Measurements from ENCODE around the gene PITX1.

PITX1 gene

GRCh38 chr5:135064235-135064570 is 30.2 kb upstream of the PITX1 start:
- Histone ChIP-seq H2BK12ac (ENCODE audit: low read length in 2 of 2) (no peak overlapping the region), H3K36me3 (ENCODE audit: control insufficient read depth in 1 of 2, insufficient read depth in 2 of 2, low read depth in 1 of 2, low read length in 2 of 2) (no peaks in the 10 kb centered on the region), H3K14ac (ENCODE audit: low read length in 2 of 2) (peak overlapping the region in 1 of 2 experiments; percentile 2), H3K4me1 (ENCODE audit: control insufficient read depth, insufficient read depth, low read depth, low read length) (no peaks in the 10 kb centered on the region), H3K79me1 (replicated peaks; ENCODE audit: low read length, poor library complexity, severe bottlenecking) (no peaks in the 10 kb centered on the region), H3K4ac (ENCODE audit: low read depth in 1 of 2, low read length in 2 of 2) (no peak overlapping the region), H3K23ac (ENCODE audit: low read length in 2 of 2) (no peak overlapping the region), H3K9ac (ENCODE audit: low read length) (no peak overlapping the region), H3K18ac (ENCODE audit: low read depth in 1 of 2, low read length in 2 of 2) (no peak overlapping the region), H3K27me3 (ENCODE audit: control insufficient read depth in 1 of 2, insufficient read depth in 1 of 2, low read length in 2 of 2) (peaks cover 66 to 77% of the 10 kb centered on the region in 2 experiments), H2AK5ac (ENCODE audit: low read length, severe bottlenecking) (no peak overlapping the region), H2AFZ (ENCODE audit: low read depth, low read length) (no peak overlapping the region), H2BK5ac (ENCODE audit: low read depth, low read length, poor library complexity, severe bottlenecking) (no peak overlapping the region), H3K4me2 (ENCODE audit: low read length, poor library complexity, severe bottlenecking) (no peak overlapping the region), H3K9me3 (ENCODE audit: control insufficient read depth, low read length) (no peaks in the 10 kb centered on the region), H2BK120ac (ENCODE audit: low read depth, low read length) (no peak overlapping the region), H2BK15ac (ENCODE audit: low read depth, poor library complexity, severe bottlenecking) (no peak overlapping the region), H3K4me3 (ENCODE audit: insufficient read depth in 1 of 2, low read depth in 1 of 2, low read length in 2 of 2) (no peak overlapping the region), H4K8ac (ENCODE audit: low read length) (no peak overlapping the region), H4K91ac (ENCODE audit: low read length) (no peak overlapping the region), H3K27ac (ENCODE audit: low read length, poor library complexity, severe bottlenecking) (no peak overlapping the region)
- DNase-seq: no peak
- WGBS: 77% methylated on average over 4 of the region's 4 CpGs

GRCh38 chr5:135063511-135064234 is 29.6 kb upstream of the PITX1 start:
- Histone ChIP-seq H3K9ac (ENCODE audit: low read length) (no peak overlapping the region), H3K14ac (ENCODE audit: low read length in 2 of 2) (no peak overlapping the region), H3K27me3 (ENCODE audit: control insufficient read depth in 1 of 2, insufficient read depth in 1 of 2, low read length in 2 of 2) (peaks cover 66 to 77% of the 10 kb centered on the region in 2 experiments), H3K4me3 (ENCODE audit: insufficient read depth in 1 of 2, low read depth in 1 of 2, low read length in 2 of 2) (no peak overlapping the region), H4K8ac (ENCODE audit: low read length) (no peak overlapping the region), H3K23ac (ENCODE audit: low read length in 2 of 2) (no peak overlapping the region), H3K36me3 (ENCODE audit: control insufficient read depth in 1 of 2, insufficient read depth in 2 of 2, low read depth in 1 of 2, low read length in 2 of 2) (no peaks in the 10 kb centered on the region), H4K91ac (ENCODE audit: low read length) (no peak overlapping the region), H3K79me1 (replicated peaks; ENCODE audit: low read length, poor library complexity, severe bottlenecking) (no peaks in the 10 kb centered on the region), H3K4me1 (ENCODE audit: control insufficient read depth, insufficient read depth, low read depth, low read length) (no peaks in the 10 kb centered on the region), H2BK15ac (ENCODE audit: low read depth, poor library complexity, severe bottlenecking) (no peak overlapping the region), H2AK5ac (ENCODE audit: low read length, severe bottlenecking) (no peak overlapping the region), H3K27ac (ENCODE audit: low read length, poor library complexity, severe bottlenecking) (no peak overlapping the region), H3K4me2 (ENCODE audit: low read length, poor library complexity, severe bottlenecking) (no peak overlapping the region), H3K4ac (ENCODE audit: low read depth in 1 of 2, low read length in 2 of 2) (no peak overlapping the region), H2AFZ (ENCODE audit: low read depth, low read length) (no peak overlapping the region), H2BK5ac (ENCODE audit: low read depth, low read length, poor library complexity, severe bottlenecking) (no peak overlapping the region), H3K18ac (ENCODE audit: low read depth in 1 of 2, low read length in 2 of 2) (no peak overlapping the region), H2BK120ac (ENCODE audit: low read depth, low read length) (no peak overlapping the region), H3K9me3 (ENCODE audit: control insufficient read depth, low read length) (no peaks in the 10 kb centered on the region), H2BK12ac (ENCODE audit: low read length in 2 of 2) (no peak overlapping the region)
- no peak for DNase-seq
- WGBS: 69% methylated on average over 14 of the region's 14 CpGs

GRCh38 chr5:135063056-135063445 is 29.0 kb upstream of the PITX1 start:
- no peak overlapping the region for H3K4ac ChIP-seq (ENCODE audit: low read depth in 1 of 2, low read length in 2 of 2)
- no peak overlapping the region for H3K9ac ChIP-seq (ENCODE audit: low read length)
- H3K27me3 ChIP-seq (ENCODE audit: control insufficient read depth in 1 of 2, insufficient read depth in 1 of 2, low read length in 2 of 2): peaks cover 71 to 81% of the 10 kb centered on the region in 2 experiments
- no peak overlapping the region for H3K14ac ChIP-seq (ENCODE audit: low read length in 2 of 2)
- no peak overlapping the region for H2BK12ac ChIP-seq (ENCODE audit: low read length in 2 of 2)
- no peak overlapping the region for H3K27ac ChIP-seq (ENCODE audit: low read length, poor library complexity, severe bottlenecking)
- no peak for DNase-seq
- no peaks in the 10 kb centered on the region for H3K36me3 ChIP-seq (ENCODE audit: control insufficient read depth in 1 of 2, insufficient read depth in 2 of 2, low read depth in 1 of 2, low read length in 2 of 2)
- H4K91ac ChIP-seq (ENCODE audit: low read length): no peak overlapping the region
- H2BK120ac ChIP-seq (ENCODE audit: low read depth, low read length): no peak overlapping the region
- no peak overlapping the region for H2AK5ac ChIP-seq (ENCODE audit: low read length, severe bottlenecking)
- H4K8ac ChIP-seq (ENCODE audit: low read length): no peak overlapping the region
- no peak overlapping the region for H3K23ac ChIP-seq (ENCODE audit: low read length in 2 of 2)
- no peak overlapping the region for H3K4me2 ChIP-seq (ENCODE audit: low read length, poor library complexity, severe bottlenecking)
- H3K4me1 ChIP-seq (ENCODE audit: control insufficient read depth, insufficient read depth, low read depth, low read length): no peaks in the 10 kb centered on the region
- WGBS: 89% methylated on average over 8 of the region's 8 CpGs
- H3K4me3 ChIP-seq (ENCODE audit: insufficient read depth in 1 of 2, low read depth in 1 of 2, low read length in 2 of 2): no peak overlapping the region
- no peak overlapping the region for H2AFZ ChIP-seq (ENCODE audit: low read depth, low read length)
- H2BK15ac ChIP-seq (ENCODE audit: low read depth, poor library complexity, severe bottlenecking): no peak overlapping the region
- no peaks in the 10 kb centered on the region for H3K79me1 ChIP-seq (replicated peaks; ENCODE audit: low read length, poor library complexity, severe bottlenecking)
- no peak overlapping the region for H2BK5ac ChIP-seq (ENCODE audit: low read depth, low read length, poor library complexity, severe bottlenecking)
- no peak overlapping the region for H3K18ac ChIP-seq (ENCODE audit: low read depth in 1 of 2, low read length in 2 of 2)
- no peaks in the 10 kb centered on the region for H3K9me3 ChIP-seq (ENCODE audit: control insufficient read depth, low read length)

GRCh38 chr5:135062216-135063055 is 28.4 kb upstream of the PITX1 start:
- 89% methylated on average over 10 of the region's 17 CpGs for WGBS
- Histone ChIP-seq H3K18ac (ENCODE audit: low read depth in 1 of 2, low read length in 2 of 2) (no peak overlapping the region), H3K4ac (ENCODE audit: low read depth in 1 of 2, low read length in 2 of 2) (no peak overlapping the region), H3K27me3 (ENCODE audit: control insufficient read depth in 1 of 2, insufficient read depth in 1 of 2, low read length in 2 of 2) (peaks cover 71 to 86% of the 10 kb centered on the region in 2 experiments), H3K14ac (ENCODE audit: low read length in 2 of 2) (no peak overlapping the region), H2AK5ac (ENCODE audit: low read length, severe bottlenecking) (no peak overlapping the region), H3K9ac (ENCODE audit: low read length) (no peak overlapping the region), H3K4me2 (ENCODE audit: low read length, poor library complexity, severe bottlenecking) (no peak overlapping the region), H3K79me1 (replicated peaks; ENCODE audit: low read length, poor library complexity, severe bottlenecking) (no peaks in the 10 kb centered on the region), H2BK5ac (ENCODE audit: low read depth, low read length, poor library complexity, severe bottlenecking) (no peak overlapping the region), H2AFZ (ENCODE audit: low read depth, low read length) (no peak overlapping the region), H4K91ac (ENCODE audit: low read length) (no peak overlapping the region), H2BK12ac (ENCODE audit: low read length in 2 of 2) (no peak overlapping the region), H3K23ac (ENCODE audit: low read length in 2 of 2) (no peak overlapping the region), H3K36me3 (ENCODE audit: control insufficient read depth in 1 of 2, insufficient read depth in 2 of 2, low read depth in 1 of 2, low read length in 2 of 2) (no peaks in the 10 kb centered on the region), H3K27ac (ENCODE audit: low read length, poor library complexity, severe bottlenecking) (no peak overlapping the region), H3K9me3 (ENCODE audit: control insufficient read depth, low read length) (no peaks in the 10 kb centered on the region), H4K8ac (ENCODE audit: low read length) (peak overlapping the region; percentile 7), H3K4me1 (ENCODE audit: control insufficient read depth, insufficient read depth, low read depth, low read length) (no peaks in the 10 kb centered on the region), H3K4me3 (ENCODE audit: insufficient read depth in 1 of 2, low read depth in 1 of 2, low read length in 2 of 2) (no peak overlapping the region), H2BK120ac (ENCODE audit: low read depth, low read length) (no peak overlapping the region), H2BK15ac (ENCODE audit: low read depth, poor library complexity, severe bottlenecking) (no peak overlapping the region)
- DNase-seq: no peak
